Caco-2 (cell line): ENCODE data around the gene THSD7A. TPM values are rescaled to one million over a fixed set of nuclear protein-coding genes. Genes with fewer than 3 reads are reported as not detected.

Experiments used
- BruUV-seq: library from RNA; stranded (reverse); fragments of 400-500 nt; replicated peaks from 2 replicates; lab custom pipeline; 2021; lab: Mats Ljungman, UMichigan
- CTCF ChIA-PET: fragments of 300-600 bp; sonication (Branson Sonifier 250); formaldehyde crosslinking; loops from one replicate; lab custom pipeline; 2022; ENCODE audit warnings: antibody characterized with exemption; lab: Charles Lee
- POLR2A ChIA-PET: fragments of 300-600 bp; sonication (Branson Sonifier 250); formaldehyde crosslinking; loops from one replicate; lab custom pipeline; 2022; ENCODE audit warnings: antibody characterized with exemption; lab: Charles Lee
- DNase-seq, 2 experiments: peaks; one replicate each; pipeline versions ENCODE4 v3.0.0 to v3.0.0-alpha.2; 2020 to 2022
- H3K27me3 ChIP-seq: replicated peaks from 2 replicates; pipeline ENCODE4 v1.6.0; 2011; ENCODE audit warnings: low read length; ENCODE audit not compliant: control insufficient read depth, insufficient read depth
- H3K36me3 ChIP-seq: 2 replicates; pipeline ENCODE4 v1.5.1; 2011; ENCODE audit warnings: low read length; ENCODE audit not compliant: control insufficient read depth, insufficient read depth
- H3K4me1 ChIP-seq: fragments of 250-450 bp; sonication (Bioruptor Pico); 2 replicates; pipeline ENCODE4 v1.5.1; 2020; ENCODE audit warnings: mild to moderate bottlenecking
- H3K4me3 ChIP-seq: 2 replicates; pipeline ENCODE4 v1.5.1; 2011; ENCODE audit warnings: low read depth, mild to moderate bottlenecking, control low read depth, low read length
- H3K9me3 ChIP-seq: fragments of 250-450 bp; sonication (Bioruptor Pico); 2 replicates; pipeline ENCODE4 v1.5.1; 2020; ENCODE audit warnings: mild to moderate bottlenecking, moderate library complexity
- H3K27ac Mint-ChIP-seq: one replicate; pipeline ENCODE4 v1.8.0; 2022; ENCODE audit warnings: mixed read lengths; ENCODE audit not compliant: unreplicated experiment
- H3K27me3 Mint-ChIP-seq: one replicate; pipeline ENCODE4 v1.8.0; 2022; ENCODE audit warnings: mixed read lengths; ENCODE audit not compliant: insufficient read depth, unreplicated experiment
- H3K36me3 Mint-ChIP-seq: one replicate; pipeline ENCODE4 v1.8.0; 2022; ENCODE audit warnings: mild to moderate bottlenecking, mixed read lengths; ENCODE audit not compliant: insufficient read depth, unreplicated experiment
- H3K4me1 Mint-ChIP-seq: one replicate; pipeline ENCODE4 v1.8.0; 2022; ENCODE audit warnings: low read depth, mixed read lengths; ENCODE audit not compliant: unreplicated experiment
- H3K4me3 Mint-ChIP-seq: one replicate; pipeline ENCODE4 v1.8.0; 2022; ENCODE audit warnings: mild to moderate bottlenecking, moderate library complexity, mixed read lengths; ENCODE audit not compliant: unreplicated experiment
- H3K9me3 Mint-ChIP-seq: one replicate; pipeline ENCODE4 v1.8.0; 2022; ENCODE audit warnings: mixed read lengths; ENCODE audit not compliant: unreplicated experiment
- intact Hi-C: fragments of 100-400 bp; cut with micrococcal nuclease; formaldehyde crosslinking; loops from one replicate; pipeline ENCODE4 v1.10.0; 2022; ENCODE audit not compliant: unreplicated experiment
- total RNA-seq: library from RNA; stranded (reverse); gene quantifications from 2 replicates; pipeline ENCODE4 v1.2.3, GENCODE V29; 2022
- TF ChIP-seq, protein P1 (sequence below), 2 experiments: fragments of 200-600 bp in 1 of 2; IDR thresholded peaks; 1 replicate in 1 of 2; 2 replicates in 1 of 2; pipeline versions ENCODE4 v1.5.1 to v1.8.0; 2011 to 2022; ENCODE audit warnings: antibody characterized with exemption in 1 of 2, control low read depth in 1 of 2, inconsistent platforms in 1 of 2, low read depth in 1 of 2, low read length in 1 of 2, mild to moderate bottlenecking in 1 of 2, moderate library complexity in 1 of 2; ENCODE audit not compliant: insufficient read depth in 1 of 2, severe bottlenecking in 1 of 2, unreplicated experiment in 1 of 2

THSD7A gene
- total RNA-seq, 1 experiment from 2014 or later = 0.05 TPM

DNA sequence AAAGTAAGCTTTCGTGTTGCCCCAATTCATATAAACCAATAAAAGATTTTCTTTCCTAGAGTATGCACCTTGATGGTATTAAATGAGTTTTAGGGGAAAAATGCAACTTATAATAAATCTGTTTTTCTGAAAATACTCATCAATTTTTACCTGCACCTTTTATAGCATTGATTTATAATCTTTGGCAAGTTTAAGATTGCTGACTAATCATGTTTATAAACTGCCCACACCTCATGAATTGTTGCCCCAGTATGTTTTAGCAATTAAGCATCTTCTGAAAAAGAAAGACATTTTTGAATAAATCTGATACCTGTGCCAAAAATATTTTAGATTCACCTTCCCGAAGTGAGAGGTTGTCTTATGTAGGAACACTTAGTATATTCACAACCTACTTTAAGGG is 420.0 kb downstream of the THSD7A start:
- no peak overlapping the region for H3K4me3 Mint-ChIP-seq
- no peaks in the 10 kb centered on the region for H3K27me3 ChIP-seq
- no TSS peak for BruUV-seq
- CTCF ChIA-PET = no interaction called here
- no peaks in the 10 kb centered on the region for H3K9me3 Mint-ChIP-seq
- TF ChIP-seq, protein P1, sequence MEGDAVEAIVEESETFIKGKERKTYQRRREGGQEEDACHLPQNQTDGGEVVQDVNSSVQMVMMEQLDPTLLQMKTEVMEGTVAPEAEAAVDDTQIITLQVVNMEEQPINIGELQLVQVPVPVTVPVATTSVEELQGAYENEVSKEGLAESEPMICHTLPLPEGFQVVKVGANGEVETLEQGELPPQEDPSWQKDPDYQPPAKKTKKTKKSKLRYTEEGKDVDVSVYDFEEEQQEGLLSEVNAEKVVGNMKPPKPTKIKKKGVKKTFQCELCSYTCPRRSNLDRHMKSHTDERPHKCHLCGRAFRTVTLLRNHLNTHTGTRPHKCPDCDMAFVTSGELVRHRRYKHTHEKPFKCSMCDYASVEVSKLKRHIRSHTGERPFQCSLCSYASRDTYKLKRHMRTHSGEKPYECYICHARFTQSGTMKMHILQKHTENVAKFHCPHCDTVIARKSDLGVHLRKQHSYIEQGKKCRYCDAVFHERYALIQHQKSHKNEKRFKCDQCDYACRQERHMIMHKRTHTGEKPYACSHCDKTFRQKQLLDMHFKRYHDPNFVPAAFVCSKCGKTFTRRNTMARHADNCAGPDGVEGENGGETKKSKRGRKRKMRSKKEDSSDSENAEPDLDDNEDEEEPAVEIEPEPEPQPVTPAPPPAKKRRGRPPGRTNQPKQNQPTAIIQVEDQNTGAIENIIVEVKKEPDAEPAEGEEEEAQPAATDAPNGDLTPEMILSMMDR (IDR thresholded peaks at IDR 0.05; ENCODE audit: insufficient read depth in 1 of 2, low read depth in 1 of 2, low read length in 1 of 2, severe bottlenecking in 1 of 2, unreplicated experiment in 1 of 2) = no peak
- no peaks in the 10 kb centered on the region for H3K4me1 Mint-ChIP-seq
- H3K4me1 ChIP-seq = no peaks in the 10 kb centered on the region
- POLR2A ChIA-PET = no interaction called here
- no peaks in the 10 kb centered on the region for H3K36me3 ChIP-seq
- no peak overlapping the region for H3K4me3 ChIP-seq
- H3K27me3 Mint-ChIP-seq = no peaks in the 10 kb centered on the region
- DNase-seq = no peak
- intact Hi-C loops = no loop called here
- H3K9me3 ChIP-seq = no peaks in the 10 kb centered on the region
- no peaks in the 10 kb centered on the region for H3K36me3 Mint-ChIP-seq
- no peak overlapping the region for H3K27ac Mint-ChIP-seq

DNA sequence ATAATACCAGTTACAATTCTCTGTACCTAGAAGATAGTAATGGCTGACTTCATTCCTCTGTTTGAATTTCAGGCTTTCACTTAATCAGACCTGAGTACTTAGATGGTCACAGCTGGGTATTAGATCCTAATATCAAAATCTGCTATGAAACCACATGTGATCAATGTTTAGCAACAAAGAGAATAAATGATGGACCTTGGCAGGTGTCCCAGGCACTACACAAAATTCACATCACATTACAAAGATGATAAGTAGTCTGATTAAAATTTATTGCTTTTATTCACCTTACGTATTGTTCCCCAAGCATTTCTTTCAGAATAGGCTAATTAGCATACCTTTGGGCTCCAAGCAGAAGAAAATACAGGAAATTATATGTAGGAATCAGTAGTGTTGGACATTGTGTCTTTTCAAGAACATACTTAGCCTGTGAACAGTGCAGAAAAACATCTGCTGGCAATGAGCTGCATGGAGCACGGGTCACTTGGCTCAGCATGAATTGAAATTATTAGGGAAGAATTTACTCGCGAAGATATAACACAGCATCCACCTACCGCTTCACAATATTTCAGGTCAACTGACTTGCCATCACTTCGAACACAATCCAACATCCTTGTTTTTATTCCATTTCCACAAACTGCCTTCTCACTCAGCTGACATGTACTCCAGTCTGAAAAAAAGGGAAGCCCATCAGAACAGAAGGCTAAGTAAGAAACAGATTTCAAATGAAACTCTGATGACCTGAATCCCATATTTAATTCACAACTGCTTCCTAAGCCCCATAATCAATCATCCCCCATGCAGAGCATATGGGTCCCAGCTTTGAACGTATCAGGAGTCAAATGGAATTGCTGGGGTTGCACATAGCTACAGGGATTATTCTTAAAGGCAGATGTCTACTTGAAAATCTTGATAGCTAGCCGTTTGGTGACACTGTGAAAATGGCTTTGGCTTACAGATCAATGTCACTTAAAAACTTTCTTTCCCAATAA is 421.0 kb downstream of the THSD7A start:
- CTCF ChIA-PET = no interaction called here
- no TSS peak for BruUV-seq
- DNase-seq = no peak
- H3K36me3 ChIP-seq = no peaks in the 10 kb centered on the region
- H3K27me3 Mint-ChIP-seq = no peaks in the 10 kb centered on the region
- no peaks in the 10 kb centered on the region for H3K9me3 Mint-ChIP-seq
- no peak overlapping the region for H3K4me3 Mint-ChIP-seq
- no peaks in the 10 kb centered on the region for H3K9me3 ChIP-seq
- H3K4me1 ChIP-seq = no peaks in the 10 kb centered on the region
- no peak overlapping the region for H3K4me3 ChIP-seq
- POLR2A ChIA-PET = no interaction called here
- H3K27me3 ChIP-seq = no peaks in the 10 kb centered on the region
- H3K4me1 Mint-ChIP-seq = no peaks in the 10 kb centered on the region
- TF ChIP-seq, protein P1 (IDR thresholded peaks at IDR 0.05; ENCODE audit: insufficient read depth in 1 of 2, low read depth in 1 of 2, low read length in 1 of 2, severe bottlenecking in 1 of 2, unreplicated experiment in 1 of 2) = no peak
- intact Hi-C loops = no loop called here
- no peaks in the 10 kb centered on the region for H3K36me3 Mint-ChIP-seq
- H3K27ac Mint-ChIP-seq = no peak overlapping the region

GRCh38 chr7:11404355-11404754 is 427.6 kb downstream of the THSD7A start:
- ChIA-PET CTCF (no interaction called here), POLR2A (no interaction called here)
- H3K27me3 Mint-ChIP-seq = no peaks in the 10 kb centered on the region
- no peak overlapping the region for H3K4me3 Mint-ChIP-seq
- TF ChIP-seq, protein P1 (IDR thresholded peaks at IDR 0.05; ENCODE audit: insufficient read depth in 1 of 2, low read depth in 1 of 2, low read length in 1 of 2, severe bottlenecking in 1 of 2, unreplicated experiment in 1 of 2) = no peak
- DNase-seq = no peak
- Histone ChIP-seq H3K36me3 (no peaks in the 10 kb centered on the region), H3K4me1 (no peaks in the 10 kb centered on the region), H3K9me3 (no peaks in the 10 kb centered on the region), H3K27me3 (no peaks in the 10 kb centered on the region), H3K4me3 (no peak overlapping the region)
- H3K36me3 Mint-ChIP-seq = no peaks in the 10 kb centered on the region
- no peaks in the 10 kb centered on the region for H3K9me3 Mint-ChIP-seq
- H3K27ac Mint-ChIP-seq = no peak overlapping the region
- BruUV-seq = no TSS peak
- intact Hi-C loops = no loop called here
- H3K4me1 Mint-ChIP-seq = no peaks in the 10 kb centered on the region
